Breast epithelium (tissue), 4 donors: ENCODE data around the gene TCF7. TPM values are rescaled to one million over a fixed set of nuclear protein-coding genes. Genes with fewer than 3 reads are reported as not detected.

ENCODE experiments used
- DNase-seq, 2 donors: peaks; one replicate each; pipeline ENCODE4 v3.0.0-alpha.2; 2019; ENCODE audit warnings: low spot score in 2 of 2
- H3K27ac ChIP-seq, 2 donors: fragments of 200-600 bp; sonication (generic) in 1 of 2; one replicate each; pipeline ENCODE4 v1.5.1; 2016 to 2019; ENCODE audit warnings: mild to moderate bottlenecking in 1 of 2
- H3K27me3 ChIP-seq, 2 donors: fragments of 200-600 bp; sonication (generic) in 1 of 2; one replicate each; pipeline versions ENCODE4 v1.5.1 to v1.6.0; 2017 to 2019; ENCODE audit warnings: control low read depth in 1 of 2, mild to moderate bottlenecking in 1 of 2
- H3K36me3 ChIP-seq: fragments of 200-600 bp; one replicate; pipeline ENCODE4 v1.5.1; 2019
- H3K4me1 ChIP-seq, 2 donors: fragments of 200-600 bp; sonication (generic); one replicate each; pipeline ENCODE4 v1.5.1; 2016 to 2019; ENCODE audit warnings: control low read depth in 1 of 2
- H3K4me3 ChIP-seq, 3 donors: fragments of 200-600 bp; sonication (generic); 1 replicate in 2 of 3; 2 replicates in 1 of 3; pipeline ENCODE4 v1.5.1; 2016 to 2019; ENCODE audit warnings: mild to moderate bottlenecking in 3 of 3, moderate library complexity in 2 of 3
- H3K9me3 ChIP-seq, 2 donors: fragments of 200-600 bp; sonication (generic) in 1 of 2; one replicate each; pipeline ENCODE4 v1.5.1; 2016 to 2019; ENCODE audit warnings: control low read depth in 1 of 2
- POLR2A ChIP-seq: fragments of 450-650 bp; IDR thresholded peaks from one replicate; pipeline ENCODE4 v1.6.1; 2016; ENCODE audit warnings: antibody characterized with exemption, mild to moderate bottlenecking, moderate library complexity
- POLR2AphosphoS5 ChIP-seq, 3 donors: sonication (generic); formaldehyde crosslinking; IDR thresholded peaks; one replicate each; pipeline ENCODE4 v1.6.1; 2017; ENCODE audit warnings: antibody characterized with exemption in 3 of 3
- intact Hi-C: fragments of 100-400 bp; cut with DNase I; formaldehyde crosslinking; loops from one replicate; pipeline ENCODE4 v1.15.1; 2023; ENCODE audit warnings: low total_unique reads
- total RNA-seq, 3 donors: library from RNA; depleted of rRNA; stranded (reverse); fragments of >200 nt; gene quantifications; one replicate each; pipeline ENCODE4 v1.1.0, GENCODE V29; 2016
- TF ChIP-seq, protein P1 (sequence below), 3 donors: fragments of 450-650 bp; IDR thresholded peaks; one replicate each; pipeline ENCODE4 v1.5.1; 2016 to 2017; ENCODE audit warnings: antibody characterized with exemption in 3 of 3, mild to moderate bottlenecking in 3 of 3, moderate library complexity in 3 of 3

The TCF7 gene
- total RNA-seq, 3 donors from 2014 or later = 2.1 to 8.0 (median 6.6) TPM

DNA sequence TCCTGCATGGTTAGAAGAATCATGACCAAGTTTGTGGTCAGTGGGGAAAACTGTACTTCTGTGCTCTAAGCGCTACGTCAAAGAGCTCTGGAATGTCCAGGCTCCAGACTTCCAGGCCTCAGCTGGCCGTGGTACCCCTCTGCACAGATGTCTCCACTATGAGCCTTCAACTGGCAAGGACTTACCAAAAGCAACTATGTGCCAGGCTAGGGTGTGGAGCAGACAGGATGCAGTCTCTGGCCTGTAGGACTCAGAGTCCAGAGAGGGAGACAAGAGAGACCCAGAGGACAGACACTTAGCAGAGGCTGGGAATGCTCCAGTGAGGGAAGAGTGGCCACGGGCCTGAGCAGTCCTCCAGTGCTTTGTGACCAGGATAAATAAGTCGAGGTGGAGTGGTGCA is 31.0 kb upstream of the TCF7 start:
- no peak overlapping the region for H3K27ac ChIP-seq
- no peak overlapping the region for H3K4me3 ChIP-seq
- H3K4me1 ChIP-seq = no peaks in the 10 kb centered on the region
- TF ChIP-seq POLR2A (no peak), POLR2AphosphoS5 (IDR thresholded peaks at IDR 0.05) (no peak)
- TF ChIP-seq, protein P1, sequence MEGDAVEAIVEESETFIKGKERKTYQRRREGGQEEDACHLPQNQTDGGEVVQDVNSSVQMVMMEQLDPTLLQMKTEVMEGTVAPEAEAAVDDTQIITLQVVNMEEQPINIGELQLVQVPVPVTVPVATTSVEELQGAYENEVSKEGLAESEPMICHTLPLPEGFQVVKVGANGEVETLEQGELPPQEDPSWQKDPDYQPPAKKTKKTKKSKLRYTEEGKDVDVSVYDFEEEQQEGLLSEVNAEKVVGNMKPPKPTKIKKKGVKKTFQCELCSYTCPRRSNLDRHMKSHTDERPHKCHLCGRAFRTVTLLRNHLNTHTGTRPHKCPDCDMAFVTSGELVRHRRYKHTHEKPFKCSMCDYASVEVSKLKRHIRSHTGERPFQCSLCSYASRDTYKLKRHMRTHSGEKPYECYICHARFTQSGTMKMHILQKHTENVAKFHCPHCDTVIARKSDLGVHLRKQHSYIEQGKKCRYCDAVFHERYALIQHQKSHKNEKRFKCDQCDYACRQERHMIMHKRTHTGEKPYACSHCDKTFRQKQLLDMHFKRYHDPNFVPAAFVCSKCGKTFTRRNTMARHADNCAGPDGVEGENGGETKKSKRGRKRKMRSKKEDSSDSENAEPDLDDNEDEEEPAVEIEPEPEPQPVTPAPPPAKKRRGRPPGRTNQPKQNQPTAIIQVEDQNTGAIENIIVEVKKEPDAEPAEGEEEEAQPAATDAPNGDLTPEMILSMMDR (IDR thresholded peaks at IDR 0.05) = no peak
- H3K36me3 ChIP-seq = no peaks in the 10 kb centered on the region
- intact Hi-C loops = no loop called here
- no peak for DNase-seq
- H3K9me3 ChIP-seq = no peaks in the 10 kb centered on the region
- no peaks in the 10 kb centered on the region for H3K27me3 ChIP-seq

DNA sequence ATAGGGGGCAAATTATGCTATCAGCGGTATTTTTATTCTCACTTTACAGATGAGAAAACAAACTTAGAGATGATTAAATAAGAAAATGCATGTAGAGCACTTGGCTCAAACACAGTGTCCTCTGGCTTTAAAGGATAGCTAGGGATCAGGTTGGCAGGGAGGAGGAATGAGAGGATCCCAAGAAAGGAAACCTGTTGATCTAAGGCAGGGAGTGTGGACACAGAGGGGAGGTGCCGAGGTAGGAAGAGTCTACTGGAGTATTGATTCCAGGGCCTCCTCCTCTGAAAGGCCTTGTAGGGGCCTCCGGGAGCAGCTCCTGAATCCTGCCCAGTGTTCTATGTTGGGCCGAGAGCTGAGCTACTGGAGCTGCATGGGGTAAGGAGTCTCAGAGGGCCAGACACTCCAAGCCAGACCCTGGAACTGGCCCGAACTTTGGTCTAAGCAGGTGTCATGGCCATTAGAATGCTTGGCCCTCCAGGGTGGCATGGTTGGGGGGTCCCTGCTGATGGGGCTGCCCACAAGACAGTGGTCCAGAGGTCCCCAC is 30.4 kb upstream of the TCF7 start:
- H3K4me3 ChIP-seq = no peak overlapping the region
- H3K4me1 ChIP-seq = no peaks in the 10 kb centered on the region
- DNase-seq = no peak
- intact Hi-C loops = no loop called here
- TF ChIP-seq POLR2A = no peak
- TF ChIP-seq, protein P1 (IDR thresholded peaks at IDR 0.05) = no peak
- TF ChIP-seq POLR2AphosphoS5 (IDR thresholded peaks at IDR 0.05) = no peak
- H3K36me3 ChIP-seq = no peaks in the 10 kb centered on the region
- H3K9me3 ChIP-seq = no peaks in the 10 kb centered on the region
- H3K27me3 ChIP-seq = no peaks in the 10 kb centered on the region
- H3K27ac ChIP-seq = no peak overlapping the region

- Histone ChIP-seq H3K4me1 (no peaks in the 10 kb centered on the region), H3K4me3 (no peak overlapping the region), H3K27ac (no peak overlapping the region), H3K9me3 (no peaks in the 10 kb centered on the region), H3K36me3 (no peaks in the 10 kb centered on the region), H3K27me3 (no peaks in the 10 kb centered on the region)
- TF ChIP-seq, protein P1 (IDR thresholded peaks at IDR 0.05) = no peak
- TF ChIP-seq POLR2AphosphoS5 (IDR thresholded peaks at IDR 0.05) (no peak), POLR2A (no peak)
- no peak for DNase-seq
- intact Hi-C loops = no loop called here
These were observed 29.9 kb upstream of the TCF7 start for GRCh38 chr5:134084570-134084969.

GRCh38 chr5:134085411-134085810 is 29.1 kb upstream of the TCF7 start:
- Histone ChIP-seq H3K9me3 (no peaks in the 10 kb centered on the region), H3K27me3 (no peaks in the 10 kb centered on the region), H3K4me3 (no peak overlapping the region), H3K27ac (no peak overlapping the region), H3K4me1 (no peaks in the 10 kb centered on the region), H3K36me3 (no peaks in the 10 kb centered on the region)
- no peak for DNase-seq
- TF ChIP-seq, protein P1 (IDR thresholded peaks at IDR 0.05) = no peak
- TF ChIP-seq POLR2A = no peak
- no peak for TF ChIP-seq POLR2AphosphoS5 (IDR thresholded peaks at IDR 0.05)
- intact Hi-C loops = no loop called here

DNA sequence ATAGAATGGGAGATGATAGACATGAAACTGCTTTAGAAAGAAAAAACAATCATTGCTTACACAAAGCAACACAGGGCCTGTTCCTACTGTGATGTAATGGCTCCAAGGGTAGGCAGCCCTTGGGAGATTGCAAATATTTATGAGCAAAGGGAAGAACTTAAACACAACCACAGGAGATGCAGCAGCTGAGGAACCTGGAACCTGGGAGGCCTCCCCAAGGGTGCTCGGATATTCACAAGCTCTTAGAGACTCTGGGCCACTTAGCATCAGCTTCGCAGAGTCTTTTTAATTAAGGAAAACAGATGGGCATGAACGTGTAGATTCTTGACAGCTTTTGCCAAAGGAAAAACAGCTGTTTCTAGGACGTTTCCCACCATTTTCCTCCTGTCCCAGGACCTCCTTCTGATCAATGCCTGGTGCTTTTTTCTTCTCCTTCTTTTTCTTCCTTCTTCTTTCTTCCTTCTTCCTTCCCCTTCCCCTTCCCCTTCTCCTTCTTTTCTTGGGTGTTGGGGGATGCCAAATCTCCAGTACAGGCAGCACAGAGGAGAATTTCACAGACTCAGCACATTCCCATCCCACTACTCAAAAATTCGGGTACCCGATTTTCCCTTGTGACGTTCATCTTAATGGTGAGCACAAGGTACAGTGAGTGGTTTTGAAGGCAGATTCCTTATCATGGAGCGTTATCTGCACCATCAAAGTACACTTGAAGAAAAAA is 28.1 kb upstream of the TCF7 start:
- Histone ChIP-seq H3K27ac (no peak overlapping the region), H3K4me3 (no peak overlapping the region), H3K9me3 (no peaks in the 10 kb centered on the region), H3K36me3 (no peaks in the 10 kb centered on the region), H3K27me3 (no peaks in the 10 kb centered on the region), H3K4me1 (no peaks in the 10 kb centered on the region)
- TF ChIP-seq, protein P1 (IDR thresholded peaks at IDR 0.05) = no peak
- TF ChIP-seq POLR2AphosphoS5 (IDR thresholded peaks at IDR 0.05) (no peak), POLR2A (no peak)
- intact Hi-C loops = no loop called here
- no peak for DNase-seq
